Measurements from ENCODE around the gene GTF2I. TPM values are rescaled to one million over a fixed set of nuclear protein-coding genes. Genes with fewer than 3 reads are reported as not detected.
"Not testable (repeated sequence)": the region's sequence is repeated elsewhere in the genome, so short reads cannot be mapped to it uniquely, and the experiment has no call there.

The GTF2I gene
- total RNA-seq, 1 donor from 2014 or later: 433 TPM

DNA sequence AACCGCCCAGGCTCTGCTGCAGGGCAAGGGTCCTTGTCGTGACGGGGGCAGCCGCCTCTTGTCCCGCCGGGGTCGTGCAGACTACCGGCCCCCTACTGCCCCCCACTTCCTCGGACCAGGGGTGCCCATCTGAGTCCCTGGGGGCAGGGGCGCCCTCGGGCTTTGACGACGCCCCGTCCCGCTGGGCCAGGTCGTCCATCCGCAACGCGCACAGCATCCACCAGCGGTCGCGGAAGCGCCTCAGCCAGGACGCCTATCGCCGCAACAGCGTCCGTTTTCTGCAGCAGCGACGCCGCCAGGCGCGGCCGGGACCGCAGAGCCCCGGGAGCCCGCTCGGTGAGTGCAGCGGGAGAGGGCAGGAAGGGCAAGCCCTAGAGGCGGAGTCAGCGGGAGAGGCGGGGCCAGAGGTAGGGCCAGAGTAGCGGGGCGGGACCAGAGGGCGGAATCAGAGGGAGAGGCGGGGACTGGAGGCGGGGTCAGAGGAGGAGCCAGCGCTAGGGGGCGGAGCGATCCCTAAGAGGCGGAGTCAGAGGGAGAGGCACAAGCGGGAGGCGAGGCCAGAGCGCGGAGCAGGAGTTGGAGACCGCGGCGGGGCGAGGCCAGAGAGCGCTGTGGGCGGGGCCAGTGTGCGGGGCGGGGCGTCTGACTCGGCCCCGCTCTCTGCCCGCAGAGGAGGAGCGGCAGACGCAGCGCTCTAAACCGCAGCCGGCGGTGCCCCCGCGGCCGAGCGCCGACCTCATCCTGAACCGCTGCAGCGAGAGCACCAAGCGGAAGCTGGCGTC is 131.0 kb downstream of the GTF2I start:
- H3K27me3 Mint-ChIP-seq (ENCODE audit: low read depth); H3K27ac Mint-ChIP-seq; H3K4me1 Mint-ChIP-seq; H3K9me3 Mint-ChIP-seq; H3K36me3 Mint-ChIP-seq: not testable (repeated sequence)
- DNase-seq (ENCODE audit: low spot score in 2 of 2, unreplicated experiment in 2 of 2): peak; percentile 84 to 99
- peak overlapping the region; percentile 31 for H3K4me3 Mint-ChIP-seq

DNA sequence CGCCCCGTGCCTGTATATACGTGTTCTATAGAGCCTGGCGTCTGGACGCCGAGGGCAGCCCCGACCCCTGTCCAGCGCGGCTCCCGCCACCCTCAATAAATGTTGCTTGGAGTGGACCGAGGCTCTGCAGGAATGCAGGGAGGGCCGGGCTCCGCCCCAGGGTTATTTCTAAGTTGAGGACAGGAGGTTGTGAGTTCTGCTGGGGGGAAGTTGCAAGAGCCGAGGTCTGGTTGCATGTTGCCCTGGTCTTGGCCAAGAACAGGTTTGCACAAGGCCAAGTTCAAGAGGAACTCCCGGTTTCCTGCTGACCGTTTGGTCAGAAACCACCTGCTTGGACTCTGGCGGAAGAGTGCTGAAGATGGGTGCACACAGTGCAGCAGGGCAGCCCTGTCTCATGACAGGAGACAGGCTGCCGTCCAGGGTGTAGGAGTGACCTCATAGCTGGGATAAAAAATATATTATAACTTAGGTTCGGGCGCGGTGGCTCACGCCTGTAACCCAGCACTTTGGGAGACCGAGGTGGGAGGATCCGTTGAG is 131.8 kb downstream of the GTF2I start:
- H3K9me3 Mint-ChIP-seq; DNase-seq (ENCODE audit: low spot score in 2 of 2, unreplicated experiment in 2 of 2); H3K27ac Mint-ChIP-seq; H3K4me1 Mint-ChIP-seq; H3K36me3 Mint-ChIP-seq; H3K27me3 Mint-ChIP-seq (ENCODE audit: low read depth); H3K4me3 Mint-ChIP-seq: not testable (repeated sequence)

DNA sequence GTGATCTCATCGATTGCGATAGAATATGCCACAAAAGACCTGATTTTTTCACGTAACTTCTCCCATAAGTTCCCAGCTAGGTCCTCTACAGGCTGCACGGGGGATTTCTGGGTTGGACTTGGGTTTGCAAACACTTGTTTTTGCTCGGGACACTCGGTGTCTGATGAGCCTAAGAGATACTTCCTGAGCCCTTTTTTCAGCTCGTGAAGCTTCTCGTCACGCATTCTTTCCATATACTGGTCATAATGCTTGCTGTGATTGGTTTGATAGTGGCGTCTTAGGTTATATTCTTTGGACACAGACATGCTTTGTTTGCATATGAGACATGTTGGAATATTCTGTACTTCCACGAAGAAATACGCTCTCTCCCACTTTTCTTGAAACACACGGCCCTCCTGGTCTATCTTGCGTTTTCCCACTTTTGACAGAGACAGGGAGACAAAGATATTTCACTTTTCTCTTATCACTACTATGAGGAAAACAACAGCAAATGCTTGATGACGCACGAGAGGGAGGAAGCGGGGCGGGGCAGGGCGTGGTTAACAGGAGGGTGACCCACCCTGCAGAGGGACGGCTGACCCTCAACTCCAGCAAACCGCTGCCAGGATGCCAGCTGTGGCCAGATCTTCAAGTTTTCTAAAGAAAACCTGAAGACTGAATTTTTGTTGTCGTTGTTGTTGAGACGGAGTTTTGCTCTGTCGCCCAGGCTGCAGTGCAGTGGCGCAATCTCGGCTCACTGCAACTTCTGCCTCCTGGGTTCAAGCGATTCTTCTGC is 140.5 kb downstream of the GTF2I start:
- H3K4me3 Mint-ChIP-seq; H3K27me3 Mint-ChIP-seq (ENCODE audit: low read depth); H3K36me3 Mint-ChIP-seq; H3K9me3 Mint-ChIP-seq; H3K4me1 Mint-ChIP-seq; DNase-seq (ENCODE audit: low spot score in 2 of 2, unreplicated experiment in 2 of 2); H3K27ac Mint-ChIP-seq: not testable (repeated sequence)

DNA sequence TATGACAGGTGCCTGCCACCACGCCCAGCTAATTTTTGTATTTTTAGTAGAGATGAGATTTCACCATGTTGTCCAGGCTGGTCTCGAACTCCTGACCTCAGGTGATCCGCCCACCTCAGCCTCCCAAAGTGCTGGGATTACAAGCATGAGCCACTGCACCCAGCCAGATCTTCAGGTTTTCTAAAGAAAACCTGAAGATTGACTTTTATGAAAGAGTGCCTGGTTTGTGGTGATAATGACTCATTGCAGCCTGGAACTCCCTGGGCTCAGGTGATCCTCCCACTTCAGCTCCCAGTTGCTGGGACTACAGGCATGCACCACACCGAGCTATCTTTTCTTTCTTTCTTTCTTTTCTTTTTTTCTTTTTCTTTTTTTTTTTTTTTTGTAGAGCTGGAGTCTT is 141.1 kb downstream of the GTF2I start:
- H3K27me3 Mint-ChIP-seq (ENCODE audit: low read depth); H3K27ac Mint-ChIP-seq; H3K36me3 Mint-ChIP-seq; H3K9me3 Mint-ChIP-seq; H3K4me3 Mint-ChIP-seq; H3K4me1 Mint-ChIP-seq; DNase-seq (ENCODE audit: low spot score in 2 of 2, unreplicated experiment in 2 of 2): not testable (repeated sequence)

Other genes with a start within 250 kb of the GTF2I start
- gene GTF2IRD1, start 203.8 kb upstream of the GTF2I start, total RNA-seq: 73.3 to 84.0 TPM (median 80.8 TPM) in 3 replicates
- 0.27 to 0.47 TPM in 2 of 3 replicates, not detected in the other for gene NCF1, start 116.3 kb downstream of the GTF2I start, total RNA-seq
- 36.4 to 41.5 TPM (median 38.4 TPM) in 3 replicates for gene GTF2IRD2, start 193.9 kb downstream of the GTF2I start, total RNA-seq

Data from mesothelial cell of epicardium (in vitro differentiated cells).